ENCODE data around the gene RBM33. TPM values are rescaled to one million over a fixed set of nuclear protein-coding genes. Genes with fewer than 3 reads are reported as not detected.

Gene RBM33
- total and polyA plus RNA-seq, 2 of the 13 experiments (the other 11 are each of a cell fraction or from before 2014, with no cell fraction given), result 12.4 to 28.9 TPM

- TF ChIP-seq RORA (CRISPR knock-in tag; IDR thresholded peaks at IDR 0.05) (no peak), SNAPC4 (CRISPR knock-in tag; IDR thresholded peaks at IDR 0.05) (0 out of 2 replicates have a peak, but pooled peaks have one; percentile 32), RFX5 (IDR thresholded peaks at IDR 0.05; ENCODE audit: low read depth, low read length) (no peak), SRSF1 (optimal IDR thresholded peaks at IDR 0.05; ENCODE audit: low read depth, low read length) (no peak), RNF219 (CRISPR knock-in tag; IDR thresholded peaks at IDR 0.05) (no peak), HOMEZ (CRISPR knock-in tag; IDR thresholded peaks at IDR 0.05; ENCODE audit: low read depth) (peak; percentile 25; the same call in 1 of the 2 replicates), KLF16 (CRISPR knock-in tag; IDR thresholded peaks at IDR 0.05) (peak in 1 of 2 experiments; percentile 43; a peak in 1 of 4 replicates), ZNF292 (CRISPR knock-in tag; IDR thresholded peaks at IDR 0.05; ENCODE audit: borderline replicate concordance, low read depth) (no peak), ATF7-NPFF (CRISPR knock-in tag; IDR thresholded peaks at IDR 0.05; ENCODE audit: low read depth) (no peak), BATF2 (CRISPR knock-in tag; IDR thresholded peaks at IDR 0.05) (no peak), SP2 (CRISPR knock-in tag; IDR thresholded peaks at IDR 0.05) (no peak; the same call in 1 of the 2 replicates), RBFOX2 (IDR thresholded peaks at IDR 0.05; ENCODE audit: low read depth, low read length) (no peak), CBFB (CRISPR knock-in tag; IDR thresholded peaks at IDR 0.05) (no peak), ELF3 (CRISPR knock-in tag; IDR thresholded peaks at IDR 0.05) (no peak), ZGPAT (CRISPR knock-in tag; IDR thresholded peaks at IDR 0.05) (peak; percentile 14; the same call in 1 of the 2 replicates), CENPT (CRISPR knock-in tag; IDR thresholded peaks at IDR 0.05; ENCODE audit: low read depth) (no peak)
Observed at GRCh38 chr7:155807789-155808548, 163.5 kb downstream of the RBM33 start (continued).
